ENCODE results near the gene NSL1. TPM values are rescaled to one million over a fixed set of nuclear protein-coding genes. Genes with fewer than 3 reads are reported as not detected.

NSL1 gene
- total RNA-seq, 1 experiment from 2014 or later = 45.6 TPM

DNA sequence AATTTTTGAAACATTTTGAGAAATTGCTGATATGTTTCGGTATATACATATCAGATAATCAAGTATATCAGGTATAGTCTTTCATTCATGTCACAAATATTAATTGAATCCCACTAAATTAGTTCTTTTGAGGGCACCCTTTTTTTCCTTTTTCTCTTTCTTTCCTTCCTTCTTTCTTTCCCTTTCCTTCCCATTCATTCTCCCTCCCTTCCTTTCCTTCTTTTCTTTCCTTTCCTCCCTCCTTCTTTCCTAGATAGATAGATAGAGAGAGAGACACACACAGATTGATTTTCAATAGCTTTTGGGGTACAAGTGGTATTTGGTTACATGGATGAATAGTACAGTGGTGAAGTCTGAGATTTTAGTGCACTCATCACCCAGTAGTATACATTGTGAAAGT is 5.7 kb downstream of the NSL1 start:
- no peak for DNase-seq
- H3K4me3 Mint-ChIP-seq (ENCODE audit: unreplicated experiment) = no peak overlapping the region
- H3K36me3 Mint-ChIP-seq (ENCODE audit: insufficient read depth, unreplicated experiment) = peaks cover 43% of the 10 kb centered on the region
- Histone ChIP-seq H3K27me3 (replicated peaks; ENCODE audit: control insufficient read depth, insufficient read depth, low read length) (no peaks in the 10 kb centered on the region), H3K9me3 (no peaks in the 10 kb centered on the region), H3K4me3 (ENCODE audit: low read depth, low read length) (no peak overlapping the region), H3K4me1 (no peaks in the 10 kb centered on the region), H3K36me3 (ENCODE audit: control insufficient read depth, insufficient read depth, low read length) (0 out of 2 replicates have a peak, but pooled peaks cover 2% of the 10 kb centered on the region)
- CTCF ChIA-PET = no interaction called here
- no peaks in the 10 kb centered on the region for H3K27me3 Mint-ChIP-seq (ENCODE audit: insufficient read depth, unreplicated experiment)
- BruUV-seq (replicated peaks) = no TSS peak
- H3K9me3 Mint-ChIP-seq (ENCODE audit: unreplicated experiment) = no peaks in the 10 kb centered on the region
- intact Hi-C loops (cut with micrococcal nuclease; ENCODE audit: unreplicated experiment) = no loop called here
- no peak overlapping the region for H3K27ac Mint-ChIP-seq (ENCODE audit: unreplicated experiment)
- POLR2A ChIA-PET = no interaction called here
- TF ChIP-seq CTCF (IDR thresholded peaks at IDR 0.05; ENCODE audit: insufficient read depth in 1 of 2, low read depth in 1 of 2, low read length in 1 of 2, severe bottlenecking in 1 of 2, unreplicated experiment in 1 of 2) = no peak
- no peaks in the 10 kb centered on the region for H3K4me1 Mint-ChIP-seq (ENCODE audit: low read depth, unreplicated experiment)

DNA sequence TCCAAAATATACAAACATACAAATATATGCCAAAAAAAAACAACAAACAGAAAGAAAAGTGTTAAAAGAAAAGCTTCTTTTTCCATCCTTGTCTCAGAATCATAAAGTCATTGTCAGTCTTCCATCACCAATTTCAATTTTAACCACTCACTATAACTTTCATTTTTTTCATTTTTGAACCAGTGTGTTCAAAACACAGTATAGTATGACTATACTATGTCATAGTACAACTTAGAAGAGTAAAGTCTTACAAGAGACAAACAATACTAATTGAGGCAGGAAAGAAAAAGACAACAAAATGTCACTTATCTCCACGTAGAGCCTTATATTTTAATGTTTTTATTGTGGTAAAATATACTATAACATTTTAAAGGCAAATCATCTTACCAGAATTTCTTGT is 7.6 kb downstream of the NSL1 start:
- Mint-ChIP-seq H3K27ac (ENCODE audit: unreplicated experiment) (no peak overlapping the region), H3K4me1 (ENCODE audit: low read depth, unreplicated experiment) (no peaks in the 10 kb centered on the region), H3K9me3 (ENCODE audit: unreplicated experiment) (no peaks in the 10 kb centered on the region), H3K36me3 (ENCODE audit: insufficient read depth, unreplicated experiment) (peaks cover 44% of the 10 kb centered on the region), H3K27me3 (ENCODE audit: insufficient read depth, unreplicated experiment) (no peaks in the 10 kb centered on the region), H3K4me3 (ENCODE audit: unreplicated experiment) (no peak overlapping the region)
- ChIA-PET CTCF (interaction anchor here (0.6 kb wide), 1 partner anchor 61 kb away, joined by 8 read pairs; no protein-coding TSS in a partner anchor), POLR2A (no interaction called here)
- Histone ChIP-seq H3K36me3 (ENCODE audit: control insufficient read depth, insufficient read depth, low read length) (0 out of 2 replicates have a peak, but pooled peaks cover 2% of the 10 kb centered on the region), H3K27me3 (replicated peaks; ENCODE audit: control insufficient read depth, insufficient read depth, low read length) (no peaks in the 10 kb centered on the region), H3K9me3 (no peaks in the 10 kb centered on the region), H3K4me1 (no peaks in the 10 kb centered on the region), H3K4me3 (ENCODE audit: low read depth, low read length) (no peak overlapping the region)
- no peak for TF ChIP-seq CTCF (IDR thresholded peaks at IDR 0.05; ENCODE audit: insufficient read depth in 1 of 2, low read depth in 1 of 2, low read length in 1 of 2, severe bottlenecking in 1 of 2, unreplicated experiment in 1 of 2)
- DNase-seq = no peak
- no TSS peak for BruUV-seq (replicated peaks)
- intact Hi-C loops (cut with micrococcal nuclease; ENCODE audit: unreplicated experiment) = no loop called here

DNA sequence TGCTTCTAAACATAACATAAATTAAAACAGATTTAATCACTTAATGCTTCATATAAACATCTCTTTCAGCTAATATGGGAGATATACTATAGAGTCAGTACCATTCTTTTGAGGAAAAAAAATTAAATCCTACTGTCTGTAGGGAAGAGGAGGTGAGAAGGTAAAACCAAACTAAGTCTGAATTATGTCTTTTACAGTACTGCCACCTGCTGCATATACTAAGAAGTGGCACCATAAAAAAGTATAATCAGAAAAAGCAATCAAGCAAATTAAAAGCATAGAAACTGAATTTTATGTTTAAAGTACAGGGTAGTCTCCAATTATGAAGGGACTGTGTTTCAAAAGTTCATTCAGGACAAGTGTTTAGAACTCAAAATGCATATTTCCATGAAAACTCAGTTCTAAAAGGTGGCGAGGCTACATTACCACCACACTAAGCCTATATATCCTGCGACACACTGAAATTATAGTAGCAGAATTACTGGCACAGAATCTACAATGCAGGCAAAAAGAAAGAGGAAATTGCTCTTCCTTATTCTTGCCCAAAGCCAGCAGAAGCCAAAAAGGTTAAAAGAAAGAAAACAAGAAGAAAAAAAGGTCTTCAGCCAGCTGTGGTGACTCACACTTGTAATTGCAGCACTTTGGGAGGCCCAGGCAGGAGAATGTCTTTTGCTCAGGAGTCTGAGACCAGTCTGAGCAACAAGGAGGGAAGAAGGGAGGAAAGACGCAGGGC is 9.0 kb downstream of the NSL1 start:
- no peaks in the 10 kb centered on the region for H3K9me3 Mint-ChIP-seq (ENCODE audit: unreplicated experiment)
- TF ChIP-seq CTCF (IDR thresholded peaks at IDR 0.05; ENCODE audit: insufficient read depth in 1 of 2, low read depth in 1 of 2, low read length in 1 of 2, severe bottlenecking in 1 of 2, unreplicated experiment in 1 of 2) = peak; percentile 52 to 60

More for the DNA sequence above, 9.0 kb downstream of the NSL1 start:
- Mint-ChIP-seq H3K4me1 (ENCODE audit: low read depth, unreplicated experiment) (no peaks in the 10 kb centered on the region), H3K27ac (ENCODE audit: unreplicated experiment) (no peak overlapping the region), H3K4me3 (ENCODE audit: unreplicated experiment) (no peak overlapping the region), H3K27me3 (ENCODE audit: insufficient read depth, unreplicated experiment) (no peaks in the 10 kb centered on the region), H3K36me3 (ENCODE audit: insufficient read depth, unreplicated experiment) (peaks cover 58% of the 10 kb centered on the region)
- Histone ChIP-seq H3K36me3 (ENCODE audit: control insufficient read depth, insufficient read depth, low read length) (0 out of 2 replicates have a peak, but pooled peaks cover 2% of the 10 kb centered on the region), H3K4me3 (ENCODE audit: low read depth, low read length) (no peak overlapping the region), H3K27me3 (replicated peaks; ENCODE audit: control insufficient read depth, insufficient read depth, low read length) (no peaks in the 10 kb centered on the region), H3K4me1 (no peaks in the 10 kb centered on the region), H3K9me3 (no peaks in the 10 kb centered on the region; the same call in 1 of the 2 replicates)
- POLR2A ChIA-PET = no interaction called here
- DNase-seq = no peak
- CTCF ChIA-PET = interaction anchor here (0.5 to 1.8 kb wide), 3 partner anchors 27 to 489 kb away, joined by 3 to 11 read pairs (median 3); no protein-coding TSS in a partner anchor
- intact Hi-C loops (cut with micrococcal nuclease; ENCODE audit: unreplicated experiment) = loop anchor here (1.0 kb wide), 6 partner anchors 32 to 305 kb away; partner anchors contain the start of gene BATF3
- no TSS peak for BruUV-seq (replicated peaks)
